Liver (tissue), 9 donors: Measurements from ENCODE around the gene NIBAN1. TPM values are rescaled to one million over a fixed set of nuclear protein-coding genes. Genes with fewer than 3 reads are reported as not detected.

Experiments
- DNase-seq: peaks from one replicate; pipeline ENCODE4 v3.0.0-alpha.2; 2017; ENCODE audit warnings: low spot score
- H3K27ac ChIP-seq, 2 donors: one replicate each; pipeline ENCODE4 v1.7.0; 2013; ENCODE audit warnings: inconsistent platforms in 2 of 2, low read length in 2 of 2, control low read depth in 1 of 2, low read depth in 1 of 2, mild to moderate bottlenecking in 1 of 2
- H3K27me3 ChIP-seq, 4 donors: one replicate each; pipeline versions ENCODE4 v1.6.1 to v1.7.0; 2013; ENCODE audit warnings: low read length in 3 of 4, inconsistent platforms in 1 of 4, mild to moderate bottlenecking in 1 of 4, moderate library complexity in 1 of 4; ENCODE audit not compliant: control insufficient read depth in 4 of 4, insufficient read depth in 4 of 4
- H3K36me3 ChIP-seq, 4 donors: one replicate each; pipeline versions ENCODE4 v1.6.1 to v1.7.0; 2013; ENCODE audit warnings: low read length in 3 of 4, mild to moderate bottlenecking in 3 of 4, low read depth in 1 of 4, moderate library complexity in 1 of 4; ENCODE audit not compliant: control insufficient read depth in 4 of 4, insufficient read depth in 3 of 4
- H3K4me1 ChIP-seq, 4 donors: one replicate each; pipeline versions ENCODE4 v1.6.1 to v1.7.0; 2013; ENCODE audit warnings: low read length in 3 of 4, mild to moderate bottlenecking in 3 of 4, moderate library complexity in 1 of 4; ENCODE audit not compliant: control insufficient read depth in 4 of 4, insufficient read depth in 4 of 4
- H3K4me3 ChIP-seq, 3 donors: one replicate each; pipeline versions ENCODE4 v1.6.1 to v1.7.0; 2013; ENCODE audit warnings: low read length in 3 of 3, control low read depth in 1 of 3, low read depth in 1 of 3, mild to moderate bottlenecking in 1 of 3
- H3K9ac ChIP-seq, 2 donors: one replicate each; pipeline ENCODE4 v1.7.0; 2013; ENCODE audit warnings: low read length in 2 of 2, mild to moderate bottlenecking in 2 of 2, moderate library complexity in 2 of 2, control low read depth in 1 of 2, low read depth in 1 of 2
- H3K9me3 ChIP-seq, 4 donors: one replicate each; pipeline versions ENCODE4 v1.6.1 to v1.7.0; 2013; ENCODE audit warnings: low read length in 3 of 4; ENCODE audit not compliant: control insufficient read depth in 4 of 4
- ATF3 ChIP-seq: IDR thresholded peaks from 2 replicates; pipeline ENCODE4 v1.6.1; 2016; ENCODE audit warnings: antibody characterized with exemption
- CTCF ChIP-seq: fragments of 150-350 bp; IDR thresholded peaks from 2 replicates; pipeline ENCODE4 v1.5.1; 2017; ENCODE audit warnings: improper control_type of control experiment, low read depth, low read length; ENCODE audit not compliant: missing input control
- FOXA2 ChIP-seq: IDR thresholded peaks from 2 replicates; pipeline ENCODE4 v1.6.1; 2016; ENCODE audit warnings: antibody characterized with exemption
- GABPA ChIP-seq, 2 donors: IDR thresholded peaks in 1 of 2; conservative IDR thresholded peaks in 1 of 2; 2 replicates each; pipeline ENCODE4 v1.6.1; 2016; ENCODE audit warnings: antibody characterized with exemption in 2 of 2, mild to moderate bottlenecking in 1 of 2, moderate library complexity in 1 of 2
- HNF4A ChIP-seq, 2 donors: conservative IDR thresholded peaks; 2 replicates each; pipeline ENCODE4 v1.6.1; 2016; ENCODE audit warnings: antibody characterized with exemption in 2 of 2, mild to moderate bottlenecking in 2 of 2
- JUND ChIP-seq, 2 donors: IDR thresholded peaks; 2 replicates each; pipeline ENCODE4 v1.6.1; 2016; ENCODE audit warnings: antibody characterized with exemption in 2 of 2
- MAX ChIP-seq: IDR thresholded peaks from 2 replicates; pipeline ENCODE4 v1.6.1; 2016; ENCODE audit warnings: antibody characterized with exemption
- REST ChIP-seq: IDR thresholded peaks from 2 replicates; pipeline ENCODE4 v1.6.1; 2016; ENCODE audit warnings: antibody characterized with exemption, mild to moderate bottlenecking
- RXRA ChIP-seq, 2 donors: IDR thresholded peaks; 2 replicates each; pipeline ENCODE4 v1.6.1; 2017 to 2018; ENCODE audit warnings: antibody characterized with exemption in 2 of 2, mild to moderate bottlenecking in 1 of 2
- SP1 ChIP-seq: IDR thresholded peaks from 2 replicates; pipeline ENCODE4 v1.6.1; 2018; ENCODE audit warnings: antibody characterized with exemption, mild to moderate bottlenecking
- TAF1 ChIP-seq: conservative IDR thresholded peaks from 2 replicates; pipeline ENCODE4 v1.6.1; 2016; ENCODE audit warnings: antibody characterized with exemption, mild to moderate bottlenecking
- YY1 ChIP-seq: IDR thresholded peaks from 2 replicates; pipeline ENCODE4 v1.6.1; 2016; ENCODE audit warnings: antibody characterized with exemption, mild to moderate bottlenecking
- ZBTB33 ChIP-seq: IDR thresholded peaks from 2 replicates; pipeline ENCODE4 v1.6.1; 2016; ENCODE audit warnings: antibody characterized with exemption
- WGBS: extraction: QIAGEN DNeasy Blood & Tissue Kit; methylation state at CpG from one replicate; pipeline ENCODE4 v1.1.7; 2013; 5-methylcytosine and 5-hydroxymethylcytosine counted together
- polyA plus RNA-seq, 2 donors: library from polyadenylated mRNA; stranded (reverse) in 1 of 2; unstranded in 1 of 2; fragments of 200-250 nt in 1 of 2; fragments of >200 nt in 1 of 2; fragmentation: Nextera tagmentation in 1 of 2; extraction: Ambion mirVana in 1 of 2; gene quantifications; one replicate each; pipeline versions ENCODE4 v1.2.1 to v1.2.3, GENCODE V29; 2013 to 2015
- total RNA-seq, 2 donors: library from RNA; depleted of rRNA; stranded (reverse); fragments of >200 nt; gene quantifications; one replicate each; pipeline ENCODE4 v1.2.3, GENCODE V29; 2014
- donor health status: healthy.
- donor health status: healthy.
- donor health status: healthy.
- donor health status: healthy.
- donor health status: healthy.

NIBAN1 gene
- total and polyA plus RNA-seq, 4 donors: 0.50 to 5.5 (median 2.8) TPM

GRCh38 chr1:184945029-184945428, 29.3 kb downstream of the NIBAN1 start (continued):
- TF ChIP-seq REST: no peak
- no peak for TF ChIP-seq HNF4A (conservative IDR thresholded peaks at IDR 0.05)
- no peak for TF ChIP-seq TAF1
- no peak for TF ChIP-seq JUND (IDR thresholded peaks at IDR 0.05)

GRCh38 chr1:184943998-184944397, 30.3 kb downstream of the NIBAN1 start:
- H3K9ac ChIP-seq: no peak overlapping the region
- H3K27ac ChIP-seq: no peak overlapping the region
- 86% methylated on average over 2 of the region's 2 CpGs for WGBS
- no peak for TF ChIP-seq JUND (IDR thresholded peaks at IDR 0.05)
- no peak overlapping the region for H3K4me3 ChIP-seq
- H3K27me3 ChIP-seq: peaks cover 0 to 8% (median 0%) of the 10 kb centered on the region in 4 donors
- no peaks in the 10 kb centered on the region for H3K36me3 ChIP-seq
- no peak for DNase-seq
- H3K9me3 ChIP-seq: no peaks in the 10 kb centered on the region
- peaks cover 0 to 2% (median 0%) of the 10 kb centered on the region in 4 donors for H3K4me1 ChIP-seq

GRCh38 chr1:184941735-184942134, 32.6 kb downstream of the NIBAN1 start:
- Histone ChIP-seq H3K9me3 (no peaks in the 10 kb centered on the region), H3K9ac (no peak overlapping the region), H3K4me3 (no peak overlapping the region), H3K4me1 (peaks cover 0 to 2% (median 0%) of the 10 kb centered on the region in 4 donors), H3K36me3 (no peaks in the 10 kb centered on the region), H3K27ac (no peak overlapping the region), H3K27me3 (peaks cover 0 to 8% (median 0%) of the 10 kb centered on the region in 4 donors)
- DNase-seq: no peak
- WGBS: 87% methylated on average over 3 of the region's 3 CpGs
- TF ChIP-seq CTCF (no peak), JUND (IDR thresholded peaks at IDR 0.05) (no peak), ZBTB33 (no peak), GABPA (IDR thresholded peaks at IDR 0.05 in 1 of 2, conservative IDR thresholded peaks at IDR 0.05 in 1 of 2) (no peak)

- Histone ChIP-seq H3K27ac (no peak overlapping the region), H3K4me1 (peaks cover 0 to 2% (median 0%) of the 10 kb centered on the region in 4 donors), H3K9ac (no peak overlapping the region), H3K36me3 (no peaks in the 10 kb centered on the region), H3K4me3 (no peak overlapping the region), H3K9me3 (no peaks in the 10 kb centered on the region), H3K27me3 (peaks cover 0 to 8% (median 0%) of the 10 kb centered on the region in 4 donors)
- DNase-seq: no peak
- 98% methylated on average over 2 of the region's 2 CpGs for WGBS
- TF ChIP-seq SP1: no peak
- no peak for TF ChIP-seq MAX
- TF ChIP-seq JUND (IDR thresholded peaks at IDR 0.05): no peak
- TF ChIP-seq CTCF: no peak
- no peak for TF ChIP-seq YY1
- TF ChIP-seq FOXA2: no peak
- TF ChIP-seq RXRA (IDR thresholded peaks at IDR 0.05): no peak
- no peak for TF ChIP-seq ATF3
- no peak for TF ChIP-seq HNF4A (conservative IDR thresholded peaks at IDR 0.05)
These were observed 32.9 kb downstream of the NIBAN1 start for GRCh38 chr1:184941410-184941733.
